GM12865 (cell line): ENCODE data around the gene ZKSCAN8.

ENCODE experiments used
- DNase-seq: peaks from one replicate; pipeline ENCODE4 v3.0.0; 2010; ENCODE audit warnings: low read depth
- H3K4me3 ChIP-seq: 2 replicates; pipeline ENCODE4 v1.5.1; 2011; ENCODE audit warnings: mild to moderate bottlenecking, low read depth, low read length, control low read depth
- TF ChIP-seq, protein P1 (sequence below): IDR thresholded peaks from 2 replicates; pipeline ENCODE4 v1.5.1; 2011; ENCODE audit warnings: low read length, control low read depth, low read depth, inconsistent platforms; ENCODE audit not compliant: insufficient read depth; ENCODE audit errors: missing control alignments

The ZKSCAN8 gene

DNA sequence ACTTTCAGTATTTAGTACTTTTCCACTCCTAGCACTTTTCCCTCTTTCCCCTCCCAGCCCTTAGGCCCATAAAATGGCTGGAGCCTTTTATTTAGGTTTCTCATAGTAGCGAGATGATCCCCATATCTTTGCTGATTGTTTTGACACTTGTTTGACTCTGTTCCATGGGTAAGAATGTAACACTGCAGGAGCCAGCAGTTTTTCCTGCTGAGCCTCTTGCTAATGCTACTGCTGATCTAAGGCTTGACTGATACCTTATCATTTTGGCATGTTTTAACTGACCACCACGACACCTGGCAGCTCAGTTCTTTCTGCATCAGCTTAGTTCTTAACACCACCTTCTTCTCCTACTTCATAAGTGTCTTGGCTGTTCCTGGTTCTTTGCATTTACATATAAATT is 29.6 kb downstream of the ZKSCAN8 start:
- DNase-seq = no peak
- no peak overlapping the region for H3K4me3 ChIP-seq
- TF ChIP-seq, protein P1, sequence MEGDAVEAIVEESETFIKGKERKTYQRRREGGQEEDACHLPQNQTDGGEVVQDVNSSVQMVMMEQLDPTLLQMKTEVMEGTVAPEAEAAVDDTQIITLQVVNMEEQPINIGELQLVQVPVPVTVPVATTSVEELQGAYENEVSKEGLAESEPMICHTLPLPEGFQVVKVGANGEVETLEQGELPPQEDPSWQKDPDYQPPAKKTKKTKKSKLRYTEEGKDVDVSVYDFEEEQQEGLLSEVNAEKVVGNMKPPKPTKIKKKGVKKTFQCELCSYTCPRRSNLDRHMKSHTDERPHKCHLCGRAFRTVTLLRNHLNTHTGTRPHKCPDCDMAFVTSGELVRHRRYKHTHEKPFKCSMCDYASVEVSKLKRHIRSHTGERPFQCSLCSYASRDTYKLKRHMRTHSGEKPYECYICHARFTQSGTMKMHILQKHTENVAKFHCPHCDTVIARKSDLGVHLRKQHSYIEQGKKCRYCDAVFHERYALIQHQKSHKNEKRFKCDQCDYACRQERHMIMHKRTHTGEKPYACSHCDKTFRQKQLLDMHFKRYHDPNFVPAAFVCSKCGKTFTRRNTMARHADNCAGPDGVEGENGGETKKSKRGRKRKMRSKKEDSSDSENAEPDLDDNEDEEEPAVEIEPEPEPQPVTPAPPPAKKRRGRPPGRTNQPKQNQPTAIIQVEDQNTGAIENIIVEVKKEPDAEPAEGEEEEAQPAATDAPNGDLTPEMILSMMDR = no peak

DNA sequence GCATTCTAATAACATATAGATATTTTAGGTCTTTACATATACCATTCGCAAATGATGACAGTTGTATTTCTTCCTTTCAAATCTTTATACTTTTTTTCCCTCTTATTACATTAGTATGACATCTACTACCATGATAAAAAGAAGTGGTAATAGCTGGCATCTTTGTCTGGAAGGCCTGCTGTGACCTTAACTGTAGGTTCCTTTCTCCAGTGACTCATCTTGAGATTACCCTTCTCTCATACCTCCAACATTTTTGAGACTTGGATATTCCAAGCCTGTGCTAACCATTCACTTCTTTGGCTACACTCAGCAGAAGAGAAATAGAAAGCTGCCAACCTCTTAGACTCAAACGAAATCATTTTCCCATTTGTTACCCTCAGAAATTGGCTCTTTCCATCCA is 30.3 kb downstream of the ZKSCAN8 start:
- no peak overlapping the region for H3K4me3 ChIP-seq
- TF ChIP-seq, protein P1 = no peak
- DNase-seq = no peak

DNA sequence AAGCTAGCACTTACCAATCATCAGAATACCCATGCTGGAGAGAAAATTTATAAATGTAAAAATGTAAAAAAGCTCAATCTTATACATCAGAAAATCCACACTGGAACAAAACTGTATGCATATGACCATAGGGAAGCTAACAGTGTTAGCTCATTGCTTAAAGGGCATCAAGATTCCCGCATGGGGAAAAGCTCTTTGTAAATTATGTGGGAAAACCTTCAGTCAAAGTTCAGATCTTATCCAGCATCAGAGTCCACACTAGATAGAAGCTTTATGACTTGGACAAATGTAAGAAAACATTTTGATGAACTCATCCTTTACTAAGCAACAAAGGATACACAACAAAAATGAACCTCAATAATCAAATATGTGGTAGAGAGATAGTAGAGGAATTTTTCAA is 34.7 kb downstream of the ZKSCAN8 start:
- TF ChIP-seq, protein P1 = no peak
- H3K4me3 ChIP-seq = no peak overlapping the region

DNA sequence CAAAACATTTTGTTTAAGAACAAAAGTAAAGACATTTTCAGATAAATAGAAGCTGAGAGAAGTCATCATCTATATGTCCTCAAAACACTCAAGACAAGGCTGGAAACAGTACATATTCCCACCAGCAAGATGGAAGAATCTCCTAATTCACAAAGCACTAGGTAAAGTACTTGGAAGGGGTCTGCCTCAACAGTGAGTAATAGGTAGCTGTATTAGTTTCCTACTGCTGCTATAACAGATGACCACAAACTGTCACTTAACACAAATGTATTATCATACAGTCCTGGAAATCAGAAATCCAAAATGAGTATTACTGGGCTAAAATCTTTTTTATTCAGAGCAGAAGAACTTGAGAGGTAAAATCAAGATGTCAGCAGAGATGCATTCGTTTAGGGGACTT is 40.6 kb downstream of the ZKSCAN8 start:
- H3K4me3 ChIP-seq = no peak overlapping the region
- TF ChIP-seq, protein P1 = no peak
- no peak for DNase-seq

More for the DNA sequence above, 34.7 kb downstream of the ZKSCAN8 start:
- DNase-seq = no peak

DNA sequence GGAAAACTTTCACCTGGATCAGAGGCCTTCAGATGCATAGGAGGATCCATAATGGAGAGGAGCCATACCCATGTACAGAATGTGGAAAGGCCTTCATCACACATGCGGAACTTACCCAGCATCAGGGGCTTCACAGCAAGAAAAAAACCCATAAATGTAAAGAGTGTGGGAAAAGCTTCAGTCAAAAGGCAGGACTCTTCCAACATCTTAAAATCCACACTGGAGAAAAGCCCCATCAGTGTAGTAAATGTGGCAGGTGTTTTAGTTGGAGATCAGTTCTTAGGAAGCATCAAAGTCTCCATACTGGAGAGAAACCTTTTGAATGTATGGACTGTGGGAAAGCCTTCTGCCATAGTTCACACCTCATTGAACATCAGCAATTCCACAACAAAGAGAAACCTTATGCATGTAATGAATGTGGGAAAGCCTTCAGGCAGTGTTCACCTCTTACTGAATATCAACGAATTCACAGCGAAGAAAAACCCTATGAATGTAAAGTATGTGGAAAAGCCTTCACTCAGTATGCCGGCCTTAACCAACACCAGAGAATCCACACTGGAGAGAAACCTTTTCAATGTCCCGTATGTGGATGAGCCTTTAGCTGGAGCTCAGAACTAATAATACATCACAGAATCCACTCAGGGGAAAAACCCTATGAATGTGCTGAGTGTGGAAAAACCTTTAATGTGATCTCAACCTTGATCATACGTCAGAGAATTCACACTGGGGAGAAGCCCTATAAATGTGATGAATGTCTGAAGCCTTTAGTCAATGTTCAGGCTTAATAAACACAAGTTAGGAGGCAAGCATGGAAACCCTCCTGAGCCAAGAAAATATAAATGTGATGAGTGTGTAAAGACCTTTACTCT is 46.7 kb downstream of the ZKSCAN8 start:
- TF ChIP-seq, protein P1 = no peak
- no peak for DNase-seq
- H3K4me3 ChIP-seq = no peak overlapping the region

DNA sequence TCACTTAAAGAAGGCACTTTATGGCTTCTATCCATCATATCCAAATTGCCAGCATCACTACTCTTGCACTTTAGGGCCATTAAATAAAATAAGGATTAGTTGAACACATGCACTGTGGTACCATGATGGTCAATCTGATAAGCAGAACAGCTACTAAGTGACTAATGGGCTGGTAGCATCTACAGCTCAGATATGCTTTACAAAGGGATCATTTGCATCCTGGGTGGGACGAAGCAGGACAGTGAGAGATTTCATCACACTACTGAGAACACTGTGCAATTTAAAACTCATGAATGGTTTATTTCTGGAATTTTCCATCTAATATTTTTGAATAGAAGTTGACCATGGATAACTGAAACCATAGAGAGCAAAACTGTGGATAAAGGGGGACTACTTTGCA is 58.3 kb downstream of the ZKSCAN8 start:
- no peak for DNase-seq
- no peak overlapping the region for H3K4me3 ChIP-seq
- TF ChIP-seq, protein P1 = no peak

DNA sequence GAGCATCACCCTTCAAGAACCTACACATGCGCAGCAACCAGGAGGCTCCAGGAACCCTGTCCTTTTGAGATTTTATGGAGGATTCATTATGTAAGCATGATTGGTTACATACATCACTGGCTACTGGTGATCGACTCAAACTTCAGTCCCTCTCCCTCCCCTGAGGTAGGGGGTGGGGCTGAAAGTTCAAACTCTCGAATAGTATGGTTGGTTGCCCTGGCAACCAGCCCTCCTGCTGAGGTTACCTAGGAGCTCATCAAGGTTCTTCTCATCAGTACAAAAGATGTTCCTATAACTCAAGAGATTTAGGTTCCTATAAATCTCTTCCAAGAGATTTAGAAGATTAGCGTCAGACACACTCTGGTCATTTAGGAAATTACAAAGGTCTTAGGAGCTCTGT is 61.5 kb downstream of the ZKSCAN8 start:
- no peak for DNase-seq
- no peak overlapping the region for H3K4me3 ChIP-seq
- TF ChIP-seq, protein P1 = no peak
